GM19468 (cell line): ENCODE results near the gene ANXA7.
"Not testable (repeated sequence)": the region's sequence is repeated elsewhere in the genome, so short reads cannot be mapped to it uniquely, and the experiment has no call there.

Experiments used
- ATAC-seq: cut with Tn5 transposase; IDR thresholded peaks from one replicate; pipeline ENCODE4 v1.9.1; 2021; ENCODE audit warnings: mild to moderate bottlenecking, moderate library complexity, moderate number of reproducible peaks; ENCODE audit not compliant: unreplicated experiment; ENCODE audit errors: extremely low read depth

The ANXA7 gene

DNA sequence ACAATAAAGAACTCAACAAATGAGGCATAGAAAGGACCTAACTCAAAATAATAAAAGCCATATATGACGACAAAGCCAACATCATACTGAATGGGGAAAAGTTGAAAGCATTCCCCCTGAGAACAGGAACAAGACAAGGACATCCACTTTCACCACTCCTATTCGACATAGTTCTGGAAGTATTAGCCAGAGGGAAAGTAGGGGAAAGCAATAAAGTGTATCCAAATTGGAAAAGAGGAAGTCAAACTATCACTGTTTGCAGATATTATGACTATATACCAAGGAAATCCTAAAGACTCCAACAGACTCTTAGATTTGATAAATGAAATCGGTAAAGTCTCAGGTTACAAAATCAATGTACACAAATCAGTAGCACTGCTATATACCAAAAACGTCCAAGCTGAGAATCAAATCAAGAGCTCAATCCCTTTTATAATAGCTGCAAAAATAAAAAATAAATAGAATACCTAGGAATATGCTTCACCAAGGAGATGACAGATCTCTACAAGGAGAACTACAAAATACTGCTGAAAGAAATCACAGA lies 4.8 kb downstream of the ANXA7 start:
- no peak for ATAC-seq

- ATAC-seq = no peak
These were observed 5.8 kb downstream of the ANXA7 start for GRCh38 chr10:73408061-73408460.

DNA sequence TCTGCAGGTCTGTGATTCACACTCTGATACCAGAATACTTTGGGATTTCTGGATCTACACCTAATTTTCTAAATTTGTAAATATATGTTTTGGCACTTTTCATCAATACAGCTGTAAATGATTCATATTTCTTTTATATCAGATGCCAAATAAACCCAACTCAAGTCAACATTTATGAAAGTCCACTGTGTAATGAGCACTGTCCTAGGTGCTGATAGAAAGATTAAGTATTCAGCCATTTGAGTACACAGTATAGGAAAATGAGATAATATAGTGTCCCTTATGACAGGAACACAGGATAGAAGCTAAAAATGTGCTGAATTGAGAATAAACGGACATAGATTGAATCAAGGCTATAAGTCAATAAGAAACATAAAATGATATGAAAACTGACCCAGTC lies 6.4 kb downstream of the ANXA7 start:
- ATAC-seq = no peak

- no peak for ATAC-seq
These were observed 7.0 kb downstream of the ANXA7 start for GRCh38 chr10:73406846-73407245.

DNA sequence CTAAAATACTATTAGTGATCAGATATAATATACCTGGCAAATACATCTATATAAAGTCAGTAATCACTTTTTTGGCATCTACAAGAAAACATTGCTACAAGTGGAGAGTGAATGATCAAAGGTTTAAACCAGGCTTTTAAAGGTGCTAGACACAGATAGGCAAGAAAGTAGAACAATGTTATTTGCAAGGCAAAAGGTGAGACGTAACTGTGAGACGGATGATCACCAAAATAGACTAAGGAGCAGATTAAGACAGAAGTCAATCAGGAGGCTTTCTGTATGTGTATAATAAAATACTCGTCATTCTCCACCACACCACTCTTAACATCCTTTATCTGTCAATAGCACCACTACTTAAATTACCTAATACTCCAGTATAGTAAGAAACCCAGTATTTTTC lies 8.3 kb downstream of the ANXA7 start:
- no peak for ATAC-seq

- ATAC-seq = no peak
These were observed 9.2 kb downstream of the ANXA7 start for GRCh38 chr10:73404690-73405089.

DNA sequence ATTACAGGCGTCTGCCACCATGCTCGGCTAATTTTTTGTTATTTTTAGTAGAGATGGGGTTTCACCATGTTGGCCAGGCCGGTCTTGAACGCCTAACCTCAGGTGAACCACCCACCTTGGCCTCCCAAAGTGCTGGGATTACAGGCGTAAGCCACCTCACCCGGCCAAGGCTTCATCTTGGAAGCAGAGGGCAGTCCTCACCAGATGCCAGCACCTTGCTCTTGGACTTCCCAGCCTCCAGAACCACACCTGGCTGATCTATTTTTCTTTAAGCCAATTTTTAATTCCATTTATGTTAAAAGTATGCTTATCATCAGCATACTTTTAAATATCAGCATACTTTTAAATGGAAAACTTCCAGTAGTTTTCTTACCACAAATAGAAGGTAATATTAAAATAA lies 12.2 kb downstream of the ANXA7 start:
- no peak for ATAC-seq

DNA sequence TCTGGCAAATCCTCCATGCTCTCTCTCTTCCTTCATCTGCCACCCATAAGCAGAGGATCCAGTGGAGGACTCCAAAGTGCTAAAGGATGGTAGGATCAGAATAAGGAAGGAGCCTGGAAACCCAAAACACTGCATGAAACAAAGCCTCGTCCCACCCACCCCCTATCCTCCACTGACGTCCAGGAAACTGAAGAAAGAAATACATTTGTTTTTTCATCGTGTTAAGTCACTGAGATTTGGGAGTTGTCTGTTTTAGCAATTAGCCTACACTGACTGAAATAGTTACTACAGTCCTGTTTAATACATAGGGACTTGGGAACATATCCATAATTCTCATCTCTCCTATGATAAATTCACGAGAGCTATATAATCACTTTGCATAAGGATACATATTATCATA lies 14.8 kb downstream of the ANXA7 start:
- no peak for ATAC-seq

DNA sequence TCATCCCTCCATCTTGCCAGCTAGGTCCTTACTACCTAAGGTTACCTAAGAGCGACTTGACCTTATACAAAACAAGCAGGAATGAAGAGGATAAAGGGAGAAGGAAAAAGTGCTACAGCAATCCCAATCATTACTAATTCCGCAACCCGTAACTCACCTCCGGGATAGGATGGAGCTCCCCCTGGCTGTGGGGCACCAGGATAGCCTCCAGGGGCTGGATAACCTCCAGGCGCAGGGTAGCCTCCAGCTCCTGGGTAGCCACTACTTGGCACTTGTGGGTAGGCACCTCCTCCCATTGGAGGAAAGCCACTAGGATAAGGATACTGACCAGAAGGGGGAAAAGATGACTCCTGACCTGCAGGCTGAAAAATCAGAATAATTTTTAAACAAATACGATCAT lies 15.8 kb downstream of the ANXA7 start:
- no peak for ATAC-seq

- ATAC-seq = not testable (repeated sequence)
These were observed 19.5 kb downstream of the ANXA7 start for GRCh38 chr10:73394325-73394724.

DNA sequence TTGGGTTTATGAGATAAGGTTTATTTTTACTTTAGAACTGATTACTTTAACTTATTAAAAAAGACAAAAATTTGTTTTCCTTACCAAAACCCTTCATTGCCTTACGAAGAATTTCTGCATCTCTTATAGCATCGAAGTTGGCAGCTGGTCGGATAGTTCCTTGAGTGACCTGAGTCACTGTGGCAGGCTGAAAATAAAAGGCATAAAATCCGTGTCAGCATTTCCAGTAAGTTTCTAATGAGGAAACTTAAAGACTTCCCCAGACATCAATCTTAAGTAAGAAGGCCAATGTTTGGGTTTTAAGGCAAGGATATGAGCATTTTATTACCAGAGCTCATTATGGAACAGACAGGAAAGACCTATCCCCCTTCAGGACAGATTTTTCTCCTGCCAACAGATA lies 25.6 kb downstream of the ANXA7 start:
- no peak for ATAC-seq

GRCh38 chr10:73386583-73386982 lies 27.3 kb downstream of the ANXA7 start:
- no peak for ATAC-seq

DNA sequence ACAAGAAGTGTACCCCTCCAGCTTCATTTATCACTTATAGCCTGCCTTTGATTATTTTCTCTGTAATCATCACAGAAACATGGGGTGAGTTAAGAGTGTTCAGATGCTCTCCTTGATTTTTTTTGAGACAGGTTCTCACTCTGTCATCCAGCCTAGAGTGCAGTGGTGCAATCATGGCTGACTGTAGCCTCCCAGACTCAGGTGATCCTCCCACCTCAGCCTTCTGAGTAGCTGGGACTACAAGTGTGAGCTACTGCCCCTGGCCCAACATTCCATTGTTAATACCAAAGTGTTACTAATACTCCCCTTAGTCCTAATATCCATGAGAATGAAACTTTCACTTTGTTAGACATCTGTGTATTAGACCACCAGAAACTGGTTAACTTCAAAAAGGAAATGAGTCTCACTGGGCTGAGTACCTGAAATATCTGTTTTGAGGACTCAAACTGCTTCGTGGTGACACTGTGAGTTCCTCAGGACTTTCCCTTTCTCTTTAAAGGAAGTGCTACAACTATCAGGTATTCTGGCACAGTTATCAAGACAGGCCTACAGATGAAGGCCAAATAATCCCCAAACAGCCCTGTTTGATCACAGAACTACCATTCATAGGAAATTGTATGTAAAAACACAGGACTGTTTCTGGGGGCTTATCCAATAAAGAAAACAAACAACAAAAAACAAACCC lies 34.7 kb downstream of the ANXA7 start:
- no peak for ATAC-seq

DNA sequence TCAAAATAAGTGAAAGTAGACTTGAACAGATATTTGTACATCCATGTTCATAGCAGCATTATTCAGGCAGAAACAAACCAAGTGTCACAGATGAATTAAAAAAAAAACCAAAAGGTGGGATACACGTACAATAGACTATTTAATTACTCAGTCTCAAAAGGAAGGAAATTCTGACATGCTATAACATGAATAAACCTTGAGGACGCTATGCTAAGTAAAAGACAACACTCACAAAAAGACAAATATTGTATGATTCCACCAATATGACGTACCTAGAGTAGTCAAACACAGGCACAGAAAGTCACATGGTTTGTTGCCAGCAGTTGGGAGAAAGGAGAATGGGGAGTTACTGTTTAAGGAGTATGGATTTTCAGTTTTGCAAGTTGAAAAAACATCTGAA lies 37.2 kb downstream of the ANXA7 start:
- no peak for ATAC-seq

DNA sequence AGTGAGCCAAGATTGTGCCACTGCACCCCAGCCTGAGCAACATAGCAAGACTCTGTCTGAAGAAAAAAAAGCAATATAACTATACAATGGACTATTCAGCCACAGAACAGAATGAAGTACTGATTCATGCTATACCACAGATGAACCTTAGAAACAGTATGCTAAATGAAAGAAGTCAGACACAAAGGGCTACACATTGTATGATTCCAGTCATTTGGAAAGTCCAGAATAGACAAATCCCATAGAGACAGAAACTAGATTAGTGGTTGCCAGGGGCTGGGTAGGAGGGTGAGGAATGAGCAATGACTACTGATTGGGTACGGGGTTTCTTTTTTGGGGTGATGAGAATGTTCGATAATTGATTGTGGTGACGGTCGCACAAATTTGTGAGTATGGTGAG lies 45.6 kb downstream of the ANXA7 start:
- no peak for ATAC-seq

- no peak for ATAC-seq
These were observed 47.2 kb downstream of the ANXA7 start for GRCh38 chr10:73366381-73367298.

DNA sequence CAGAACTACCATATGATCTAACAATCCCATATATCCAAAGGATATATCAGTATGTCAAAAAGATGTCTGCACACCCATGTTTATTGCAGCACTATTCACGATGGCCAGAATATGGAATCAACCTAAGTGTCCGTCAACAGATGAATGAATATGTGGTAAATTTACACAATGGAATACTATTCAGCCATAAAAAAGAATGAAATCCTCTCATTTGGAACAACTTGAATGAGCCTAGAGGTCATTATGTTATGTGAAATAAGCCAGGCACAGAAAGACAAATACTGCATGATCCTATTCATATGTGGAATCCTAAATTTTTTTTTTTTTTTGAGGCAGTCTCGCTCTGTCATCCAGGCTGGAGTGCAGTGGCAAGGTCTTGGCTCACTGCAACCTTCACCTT lies 48.9 kb downstream of the ANXA7 start:
- ATAC-seq = no peak

- no peak for ATAC-seq
These were observed 54.4 kb downstream of the ANXA7 start for GRCh38 chr10:73359492-73359891.

DNA sequence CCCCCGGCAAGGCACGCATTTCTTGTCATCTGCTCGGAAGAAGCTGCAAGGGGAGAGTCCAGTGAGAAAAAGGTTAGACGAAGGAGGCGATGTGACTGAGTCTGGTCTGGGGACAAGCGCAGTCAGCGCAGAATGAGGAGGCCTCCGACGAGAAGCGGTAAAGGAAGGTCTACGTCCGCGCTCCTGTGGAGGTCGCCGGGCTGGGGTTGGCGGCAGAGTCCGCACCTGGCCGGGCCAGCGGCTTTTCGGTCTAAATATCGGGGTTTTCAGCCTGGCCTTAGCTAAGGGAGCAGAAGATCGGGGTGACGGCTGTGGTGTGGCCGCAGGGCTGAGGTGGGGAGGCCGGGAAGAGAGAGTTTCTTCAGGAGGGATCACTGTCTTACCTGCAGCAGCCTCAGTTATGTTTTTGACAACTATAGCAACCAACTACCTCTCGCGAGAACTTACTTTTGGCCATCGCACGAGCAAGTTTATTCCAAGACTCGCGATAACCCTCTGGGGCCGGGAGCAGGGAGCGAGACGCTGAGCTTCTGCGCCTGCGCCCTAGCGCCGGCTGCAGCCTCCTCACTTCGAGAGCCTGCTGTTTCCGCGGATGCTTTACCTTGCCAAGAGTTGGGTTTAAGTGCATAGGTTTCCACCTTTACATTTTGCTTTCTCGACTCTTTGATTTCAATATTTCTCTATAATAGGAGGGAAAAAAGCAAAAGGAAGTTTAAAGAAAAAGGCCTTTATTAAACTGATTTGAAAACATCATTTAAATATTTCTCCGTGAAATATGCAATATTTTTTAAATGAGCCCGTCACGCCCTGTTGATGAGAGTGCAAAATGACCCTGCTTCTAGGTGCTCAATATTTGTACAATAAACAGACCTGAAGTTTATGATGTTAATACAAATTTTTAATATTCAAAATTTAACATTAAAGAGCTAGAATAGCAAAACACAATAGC lies 55.3 kb downstream of the ANXA7 start, which contains the start of gene CFAP70:
TSS of gene CFAP70 (minus strand) at position 534 of the 949 bp plus-strand sequence. CDS start 4,068 bp downstream, outside the sequence.
- ATAC-seq = peak; percentile 28

GRCh38 chr10:73357821-73358220 lies 56.0 kb downstream of the ANXA7 start:
- ATAC-seq = no peak
